GM23338 (cell line): Measurements from ENCODE around the gene GRHL3. TPM values are rescaled to one million over a fixed set of nuclear protein-coding genes. Genes with fewer than 3 reads are reported as not detected.
A peak's percentile ranks its signal among the peaks of the same experiment; 100 is the strongest.

Experiments
- ATAC-seq: fragments of 200-7000 bp; cut with Tn5 transposase; 3 replicates; pipeline ENCODE4 v1.9.1; 2020
- DNase-seq: peaks from one replicate; pipeline ENCODE4 v3.0.0-alpha.2; 2015; ENCODE audit warnings: low spot score
- H2AFZ ChIP-seq: fragments of 200-600 bp; sonication (generic); 2 replicates; pipeline ENCODE4 v1.8.0; 2016; ENCODE audit warnings: antibody characterized with exemption, mild to moderate bottlenecking, moderate library complexity
- H3F3A ChIP-seq: fragments of 200-600 bp; sonication (generic); replicated peaks from 2 replicates; pipeline ENCODE4 v1.8.0; 2017; ENCODE audit warnings: antibody characterized with exemption, mixed run types, low read depth
- H3K27ac ChIP-seq: fragments of 200-600 bp; sonication (generic); 2 replicates; pipeline ENCODE4 v1.6.1; 2016; ENCODE audit warnings: low read depth
- H3K27me3 ChIP-seq: fragments of 200-600 bp; sonication (generic); 2 replicates; pipeline ENCODE4 v1.8.0; 2016; ENCODE audit warnings: mild to moderate bottlenecking, mixed run types, moderate library complexity; ENCODE audit not compliant: insufficient read depth
- H3K36me3 ChIP-seq: fragments of 200-600 bp; sonication (generic); 2 replicates; pipeline ENCODE4 v1.8.0; 2016; ENCODE audit warnings: mild to moderate bottlenecking; ENCODE audit not compliant: insufficient read depth
- H3K4me1 ChIP-seq: fragments of 200-600 bp; sonication (generic); 2 replicates; pipeline ENCODE4 v1.8.0; 2016; ENCODE audit warnings: mild to moderate bottlenecking, moderate library complexity; ENCODE audit not compliant: insufficient read depth
- H3K4me2 ChIP-seq: fragments of 200-600 bp; sonication (generic); 2 replicates; pipeline ENCODE4 v1.7.1; 2017; ENCODE audit warnings: mixed run types
- H3K4me3 ChIP-seq: fragments of 200-600 bp; sonication (generic); 2 replicates; pipeline ENCODE4 v1.6.1; 2016; ENCODE audit warnings: mixed run types
- H3K79me2 ChIP-seq: fragments of 200-600 bp; sonication (generic); replicated peaks from 2 replicates; pipeline ENCODE4 v1.8.0; 2017; ENCODE audit warnings: mild to moderate bottlenecking; ENCODE audit not compliant: insufficient read depth
- H3K9me2 ChIP-seq: fragments of 200-600 bp; sonication (generic); 2 replicates; pipeline ENCODE4 v1.8.0; 2017; ENCODE audit not compliant: insufficient read depth
- H4K20me1 ChIP-seq: fragments of 200-600 bp; sonication (generic); replicated peaks from 2 replicates; pipeline ENCODE4 v1.8.0; 2017; ENCODE audit warnings: mild to moderate bottlenecking; ENCODE audit not compliant: insufficient read depth
- H3K27ac Mint-ChIP-seq: 2 replicates; pipeline ENCODE4 v1.8.0; 2020; ENCODE audit warnings: inconsistent platforms, mild to moderate bottlenecking, moderate library complexity, mixed read lengths
- H3K27me3 Mint-ChIP-seq: 3 replicates; pipeline ENCODE4 v1.8.0; 2022; ENCODE audit warnings: low read depth, mild to moderate bottlenecking, moderate library complexity, mixed read lengths, inconsistent platforms; ENCODE audit not compliant: insufficient read depth, poor library complexity
- H3K36me3 Mint-ChIP-seq: 3 replicates; pipeline ENCODE4 v1.8.0; 2021; ENCODE audit warnings: low read depth, mild to moderate bottlenecking, inconsistent platforms, moderate library complexity, mixed read lengths
- H3K4me1 Mint-ChIP-seq: 3 replicates; pipeline ENCODE4 v1.8.0; 2020; ENCODE audit warnings: mild to moderate bottlenecking, inconsistent platforms, mixed read lengths
- H3K4me3 Mint-ChIP-seq: 3 replicates; pipeline ENCODE4 v1.8.0; 2021; ENCODE audit warnings: moderate library complexity, mild to moderate bottlenecking, inconsistent platforms, mixed read lengths
- H3K9me3 Mint-ChIP-seq: 3 replicates; pipeline ENCODE4 v1.8.0; 2020; ENCODE audit warnings: moderate library complexity, mild to moderate bottlenecking, inconsistent platforms, mixed read lengths
- CREB1 ChIP-seq: fragments of 250-450 bp; sonication (Bioruptor Pico); IDR thresholded peaks from 2 replicates; pipeline ENCODE4 v1.5.0; 2020; ENCODE audit warnings: low read depth, mild to moderate bottlenecking, moderate library complexity
- EZH2 ChIP-seq: fragments of 200-600 bp; sonication (generic); IDR thresholded peaks from one replicate; pipeline ENCODE4 v1.8.0; 2017; ENCODE audit warnings: antibody characterized with exemption, mild to moderate bottlenecking, low read depth; ENCODE audit not compliant: unreplicated experiment
- JUNB ChIP-seq: IDR thresholded peaks from one replicate; pipeline ENCODE4 v1.6.1; 2016; ENCODE audit warnings: antibody characterized with exemption; ENCODE audit not compliant: unreplicated experiment
- ZNF114 ChIP-seq: fragments of 250-450 bp; sonication (Bioruptor Pico); IDR thresholded peaks from 2 replicates; pipeline ENCODE4 v1.5.0; 2020; ENCODE audit warnings: mild to moderate bottlenecking, moderate library complexity
- ZNF331 ChIP-seq: fragments of 250-450 bp; sonication (Bioruptor Pico); IDR thresholded peaks from 2 replicates; pipeline ENCODE4 v1.5.0; 2020; ENCODE audit warnings: low read depth, mild to moderate bottlenecking, moderate library complexity
- polyA plus RNA-seq: library from polyadenylated mRNA; unstranded; fragments of >200 nt; fragmentation: Nextera tagmentation; extraction: Ambion mirVana; gene quantifications from 2 replicates; pipeline ENCODE4 v1.2.1, GENCODE V29; 2016
- total RNA-seq: library from RNA; depleted of rRNA; stranded (reverse); fragments of >200 nt; shearing (Covaris generic); gene quantifications from 2 replicates; pipeline ENCODE4 v1.2.3, GENCODE V29; 2014
- TF ChIP-seq, protein P1 (sequence below), 2 experiments: fragments of 200-600 bp in 1 of 2; sonication (generic) in 1 of 2; conservative IDR thresholded peaks; 2 replicates each; pipeline versions ENCODE4 v1.5.1 to v1.6.1; 2016 to 2017; ENCODE audit warnings: antibody characterized with exemption in 2 of 2, low read depth in 2 of 2, mild to moderate bottlenecking in 2 of 2, moderate library complexity in 1 of 2
- TF ChIP-seq, protein P2 (sequence below): IDR thresholded peaks from 2 replicates; pipeline ENCODE4 v1.6.1; 2016; ENCODE audit warnings: antibody characterized with exemption

GRHL3 gene
- total and polyA plus RNA-seq, 2 experiments from 2014 or later = 0.78 to 1.1 TPM

- Mint-ChIP-seq H3K36me3 (peaks cover 3% of the 10 kb centered on the region; the same call in 2 of the 3 replicates), H3K9me3 (no peaks in the 10 kb centered on the region; the same call in 2 of the 3 replicates), H3K27me3 (peaks cover 8% of the 10 kb centered on the region), H3K4me3 (no peak overlapping the region), H3K4me1 (no peaks in the 10 kb centered on the region), H3K27ac (no peak overlapping the region)
- Histone ChIP-seq H3K4me2 (no peak overlapping the region), H3K27ac (no peak overlapping the region), H3K36me3 (no peaks in the 10 kb centered on the region), H2AFZ (no peak overlapping the region), H4K20me1 (no peaks in the 10 kb centered on the region), H3K79me2 (no peaks in the 10 kb centered on the region), H3K4me3 (no peak overlapping the region), H3F3A (no peaks in the 10 kb centered on the region), H3K4me1 (no peaks in the 10 kb centered on the region), H3K9me2 (no peaks in the 10 kb centered on the region), H3K27me3 (no peaks in the 10 kb centered on the region)
- DNase-seq (peak; percentile 84), ATAC-seq (peak; percentile 98)
- TF ChIP-seq, protein P1, sequence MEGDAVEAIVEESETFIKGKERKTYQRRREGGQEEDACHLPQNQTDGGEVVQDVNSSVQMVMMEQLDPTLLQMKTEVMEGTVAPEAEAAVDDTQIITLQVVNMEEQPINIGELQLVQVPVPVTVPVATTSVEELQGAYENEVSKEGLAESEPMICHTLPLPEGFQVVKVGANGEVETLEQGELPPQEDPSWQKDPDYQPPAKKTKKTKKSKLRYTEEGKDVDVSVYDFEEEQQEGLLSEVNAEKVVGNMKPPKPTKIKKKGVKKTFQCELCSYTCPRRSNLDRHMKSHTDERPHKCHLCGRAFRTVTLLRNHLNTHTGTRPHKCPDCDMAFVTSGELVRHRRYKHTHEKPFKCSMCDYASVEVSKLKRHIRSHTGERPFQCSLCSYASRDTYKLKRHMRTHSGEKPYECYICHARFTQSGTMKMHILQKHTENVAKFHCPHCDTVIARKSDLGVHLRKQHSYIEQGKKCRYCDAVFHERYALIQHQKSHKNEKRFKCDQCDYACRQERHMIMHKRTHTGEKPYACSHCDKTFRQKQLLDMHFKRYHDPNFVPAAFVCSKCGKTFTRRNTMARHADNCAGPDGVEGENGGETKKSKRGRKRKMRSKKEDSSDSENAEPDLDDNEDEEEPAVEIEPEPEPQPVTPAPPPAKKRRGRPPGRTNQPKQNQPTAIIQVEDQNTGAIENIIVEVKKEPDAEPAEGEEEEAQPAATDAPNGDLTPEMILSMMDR (conservative IDR thresholded peaks at IDR 0.05; ENCODE audit: low read depth in 2 of 2) = peak; percentile 92 to 99
- TF ChIP-seq JUNB = no peak
- TF ChIP-seq CREB1 (CRISPR knock-in tag) = 0 out of 2 replicates have a peak, but pooled peaks have one; percentile 4
Measured at GRCh38 chr1:24385160-24385940, 66.2 kb downstream of the GRHL3 start.

DNA sequence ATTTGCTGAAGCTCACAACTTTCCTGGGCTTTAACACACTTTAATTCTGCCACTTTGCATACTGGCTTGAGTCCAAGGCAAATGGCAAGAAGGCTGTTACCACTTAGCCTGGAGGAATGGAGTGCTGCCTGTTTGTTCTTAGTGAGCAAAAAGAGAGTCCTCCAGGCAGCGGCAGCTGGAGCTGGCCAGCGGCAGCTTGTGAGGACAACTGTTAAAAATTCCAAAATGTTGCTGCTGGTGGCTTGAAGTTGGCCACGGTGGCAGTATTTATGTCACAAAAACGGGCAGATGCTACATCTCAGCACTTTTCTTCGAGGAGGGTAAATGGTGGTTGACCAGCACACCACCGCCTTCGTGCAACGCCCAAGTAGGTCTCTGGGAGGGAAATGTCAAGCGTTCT is 67.1 kb downstream of the GRHL3 start:
- no peak overlapping the region for H3K27ac Mint-ChIP-seq
- DNase-seq (no peak), ATAC-seq (no peak)
- Histone ChIP-seq H3K36me3 (no peaks in the 10 kb centered on the region), H3K27ac (no peak overlapping the region), H3K4me3 (no peak overlapping the region), H3K27me3 (no peaks in the 10 kb centered on the region), H2AFZ (no peak overlapping the region), H3F3A (no peaks in the 10 kb centered on the region), H3K9me2 (no peaks in the 10 kb centered on the region), H3K4me2 (no peak overlapping the region), H4K20me1 (no peaks in the 10 kb centered on the region), H3K4me1 (no peaks in the 10 kb centered on the region), H3K79me2 (no peaks in the 10 kb centered on the region)
- H3K27me3 Mint-ChIP-seq = peaks cover 14% of the 10 kb centered on the region
- peaks cover 3% of the 10 kb centered on the region; the same call in 2 of the 3 replicates for H3K36me3 Mint-ChIP-seq
- H3K4me3 Mint-ChIP-seq = no peak overlapping the region
- TF ChIP-seq EZH2 (no peak), ZNF331 (CRISPR knock-in tag) (no peak), JUNB (no peak), ZNF114 (CRISPR knock-in tag) (no peak)
- TF ChIP-seq, protein P1 (conservative IDR thresholded peaks at IDR 0.05; ENCODE audit: low read depth in 2 of 2) = no peak
- TF ChIP-seq, protein P2, sequence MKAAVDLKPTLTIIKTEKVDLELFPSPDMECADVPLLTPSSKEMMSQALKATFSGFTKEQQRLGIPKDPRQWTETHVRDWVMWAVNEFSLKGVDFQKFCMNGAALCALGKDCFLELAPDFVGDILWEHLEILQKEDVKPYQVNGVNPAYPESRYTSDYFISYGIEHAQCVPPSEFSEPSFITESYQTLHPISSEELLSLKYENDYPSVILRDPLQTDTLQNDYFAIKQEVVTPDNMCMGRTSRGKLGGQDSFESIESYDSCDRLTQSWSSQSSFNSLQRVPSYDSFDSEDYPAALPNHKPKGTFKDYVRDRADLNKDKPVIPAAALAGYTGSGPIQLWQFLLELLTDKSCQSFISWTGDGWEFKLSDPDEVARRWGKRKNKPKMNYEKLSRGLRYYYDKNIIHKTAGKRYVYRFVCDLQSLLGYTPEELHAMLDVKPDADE = no peak
- no peaks in the 10 kb centered on the region; the same call in 2 of the 3 replicates for H3K9me3 Mint-ChIP-seq
- peaks cover 1% of the 10 kb centered on the region; the same call in 2 of the 3 replicates for H3K4me1 Mint-ChIP-seq
